Body of pancreas (tissue), 4 donors: ENCODE measurements around the gene TRIM52.

Source experiments
- CTCF ChIP-seq, 7 experiments: fragments of 450-650 bp in 4 of 7; fragments of 200-600 bp in 3 of 7; sonication (generic) in 3 of 7; IDR thresholded peaks; one replicate each; pipeline ENCODE4 v1.5.1; 2016 to 2019; ENCODE audit warnings: antibody characterized with exemption in 7 of 7
- POLR2A ChIP-seq, 3 donors: fragments of 450-650 bp; IDR thresholded peaks; one replicate each; pipeline ENCODE4 v1.6.1; 2016; ENCODE audit warnings: antibody characterized with exemption in 3 of 3, mild to moderate bottlenecking in 2 of 3

GRCh38 chr5:181242031-181242451 lies 18.9 kb downstream of the TRIM52 start:
- TF ChIP-seq CTCF (IDR thresholded peaks at IDR 0.05) (no peak), POLR2A (IDR thresholded peaks at IDR 0.05) (no peak)
